Keratinocyte (primary cell): ENCODE data around the gene LGALS4.

Experiments used
- CTCF ChIP-seq, 3 experiments: IDR thresholded peaks in 1 of 3; conservative IDR thresholded peaks in 1 of 3; optimal IDR thresholded peaks in 1 of 3; 2 replicates in 2 of 3; 3 replicates in 1 of 3; pipeline versions ENCODE3 to v1.5.1; 2011; ENCODE audit warnings: low read length in 3 of 3, mild to moderate bottlenecking in 3 of 3, moderate library complexity in 2 of 3, control low read depth in 1 of 3, inconsistent platforms in 1 of 3; ENCODE audit not compliant: insufficient read depth in 2 of 3; ENCODE audit errors: extremely low read depth in 1 of 3
- EZH2 ChIP-seq: IDR thresholded peaks from one replicate; pipeline ENCODE4 v1.6.1; 2012; ENCODE audit warnings: inconsistent platforms, mild to moderate bottlenecking, low read length, moderate library complexity

DNA sequence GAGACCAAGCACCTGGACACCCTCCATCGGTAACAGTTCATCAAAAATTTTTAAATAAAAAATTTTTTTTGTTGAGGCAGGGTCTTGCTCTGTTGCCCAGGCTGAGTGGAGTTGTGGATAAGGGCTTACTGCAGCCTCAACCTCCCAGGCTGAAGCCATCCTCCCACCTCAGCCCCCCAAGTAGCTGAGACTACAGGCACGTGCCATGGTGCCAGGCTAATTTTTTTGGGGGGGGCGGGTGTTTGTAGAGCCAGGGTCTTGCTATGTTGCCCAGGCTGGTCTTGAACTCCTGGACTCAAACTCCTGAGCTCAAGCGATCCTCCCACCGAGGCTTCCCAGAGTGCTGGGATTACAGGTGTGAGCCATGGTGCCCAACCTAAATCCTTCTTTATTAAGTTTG, 19.1 kb downstream of the LGALS4 start:
- TF ChIP-seq CTCF (optimal IDR thresholded peaks at IDR 0.05 in 1 of 3, IDR thresholded peaks at IDR 0.05 in 1 of 3, conservative IDR thresholded peaks at IDR 0.05 in 1 of 3; ENCODE audit: extremely low read depth in 1 of 3, insufficient read depth in 2 of 3, low read length in 3 of 3), result no peak
- TF ChIP-seq EZH2, result no peak
